SK-N-SH (cell line): ENCODE measurements around the gene SNCAIP. TPM values are rescaled to one million over a fixed set of nuclear protein-coding genes. Genes with fewer than 3 reads are reported as not detected.

ENCODE experiments used
- CTCF ChIA-PET: fragments of 300-600, 350-600 bp; formaldehyde crosslinking; extraction: SDS; loops from one replicate; lab custom pipeline; 2021; lab: Yijun Ruan, JAX
- POLR2A ChIA-PET: fragments of 350-600 bp; sonication (Branson Sonifier 250); formaldehyde crosslinking; extraction: SDS; loops from one replicate; lab custom pipeline; 2020; ENCODE audit warnings: antibody characterized with exemption, inconsistent platforms; lab: Yijun Ruan, JAX
- DNase-seq: peaks from one replicate; pipeline ENCODE4 v3.0.0; 2012
- H2AFZ ChIP-seq: fragments of 200-600 bp; sonication (generic); 2 replicates; pipeline ENCODE4 v1.8.1; 2016; ENCODE audit warnings: antibody characterized with exemption, mild to moderate bottlenecking, low read depth
- H3F3A ChIP-seq: fragments of 200-600 bp; sonication (generic); replicated peaks from 2 replicates; pipeline ENCODE3; 2016; ENCODE audit warnings: antibody characterized with exemption, mild to moderate bottlenecking; ENCODE audit not compliant: insufficient read depth
- H3K27ac ChIP-seq, 2 experiments: fragments of 200-500 bp in 1 of 2; fragments of 200-600 bp in 1 of 2; sonication (Bioruptor generic) in 1 of 2; sonication (generic), shearing (Covaris generic) in 1 of 2; 2 replicates each; pipeline versions ENCODE4 v1.5.1 to v1.6.1; 2014 to 2016; ENCODE audit warnings: low read depth in 2 of 2, inconsistent platforms in 1 of 2, low read length in 1 of 2, mild to moderate bottlenecking in 1 of 2, mixed read lengths in 1 of 2
- H3K27me3 ChIP-seq: fragments of 200-600 bp; sonication (generic), shearing (Covaris generic); 2 replicates; pipeline ENCODE4 v1.6.1; 2016; ENCODE audit warnings: mixed run types; ENCODE audit not compliant: insufficient read depth
- H3K36me3 ChIP-seq, 2 experiments: fragments of 200-500 bp in 1 of 2; fragments of 200-600 bp in 1 of 2; sonication (Bioruptor generic) in 1 of 2; sonication (generic) in 1 of 2; replicated peaks in 1 of 2; 2 replicates each; pipeline versions ENCODE3 to v1.5.1; 2014 to 2016; ENCODE audit warnings: low read length in 1 of 2, mild to moderate bottlenecking in 1 of 2; ENCODE audit not compliant: insufficient read depth in 2 of 2, control insufficient read depth in 1 of 2
- H3K4me1 ChIP-seq, 2 experiments: fragments of 200-500 bp in 1 of 2; fragments of 200-600 bp in 1 of 2; sonication (Bioruptor generic) in 1 of 2; sonication (generic), shearing (Covaris generic) in 1 of 2; 2 replicates each; pipeline versions ENCODE4 v1.5.1 to v1.6.1; 2014 to 2016; ENCODE audit warnings: low read depth in 1 of 2, low read length in 1 of 2, mixed run types in 1 of 2; ENCODE audit not compliant: insufficient read depth in 2 of 2, control insufficient read depth in 1 of 2
- H3K4me2 ChIP-seq: fragments of 200-600 bp; sonication (generic), shearing (Covaris generic); 2 replicates; pipeline ENCODE4 v1.6.1; 2017; ENCODE audit warnings: mixed run types
- H3K4me3 ChIP-seq, 2 experiments: fragments of 200-500 bp in 1 of 2; fragments of 200-600 bp in 1 of 2; sonication (Bioruptor generic) in 1 of 2; sonication (generic), shearing (Covaris generic) in 1 of 2; 2 replicates each; pipeline versions ENCODE4 v1.5.1 to v1.8.1; 2014 to 2016; ENCODE audit warnings: low read depth in 2 of 2, inconsistent platforms in 1 of 2, low read length in 1 of 2, mild to moderate bottlenecking in 1 of 2, mixed read lengths in 1 of 2, moderate library complexity in 1 of 2
- H3K79me2 ChIP-seq: fragments of 200-600 bp; sonication (generic); 2 replicates; pipeline ENCODE4 v1.8.1; 2017; ENCODE audit warnings: mild to moderate bottlenecking; ENCODE audit not compliant: insufficient read depth
- H3K9ac ChIP-seq: fragments of 200-600 bp; sonication (generic); 2 replicates; pipeline ENCODE4 v1.6.1; 2017; ENCODE audit warnings: mixed run types
- H3K9me2 ChIP-seq: fragments of 200-600 bp; sonication (generic); 2 replicates; pipeline ENCODE4 v1.6.1; 2017; ENCODE audit warnings: mixed run types
- H3K9me3 ChIP-seq: fragments of 200-600 bp; sonication (generic); 2 replicates; pipeline ENCODE4 v1.6.1; 2017; ENCODE audit warnings: mixed run types, mild to moderate bottlenecking, moderate library complexity
- H4K20me1 ChIP-seq: fragments of 200-600 bp; sonication (generic); 2 replicates; pipeline ENCODE4 v1.6.1; 2017; ENCODE audit warnings: mild to moderate bottlenecking, mixed run types; ENCODE audit not compliant: insufficient read depth
- ELF1 ChIP-seq: IDR thresholded peaks from 2 replicates; pipeline ENCODE4 v1.4.0; 2012
- EP300 ChIP-seq, 2 experiments: IDR thresholded peaks; 2 replicates each; pipeline versions ENCODE4 v1.4.0 to v1.6.1; 2012; ENCODE audit warnings: borderline replicate concordance in 1 of 2, low read depth in 1 of 2, low read length in 1 of 2
- FOXJ3 ChIP-seq: sonication (generic); formaldehyde crosslinking; IDR thresholded peaks from 2 replicates; pipeline ENCODE4 v1.5.1; 2020; ENCODE audit warnings: mild to moderate bottlenecking, missing genetic modification reagents
- GABPA ChIP-seq: IDR thresholded peaks from 2 replicates; pipeline ENCODE4 v1.4.0; 2012; ENCODE audit warnings: low read depth, mild to moderate bottlenecking
- GATA2 ChIP-seq: sonication (generic); formaldehyde crosslinking; IDR thresholded peaks from 2 replicates; pipeline ENCODE4 v1.5.0; 2020; ENCODE audit warnings: mild to moderate bottlenecking, missing genetic modification reagents
- MEF2A ChIP-seq: IDR thresholded peaks from 2 replicates; pipeline ENCODE4 v1.4.0; 2012; ENCODE audit warnings: low read depth, borderline replicate concordance
- MXI1 ChIP-seq: IDR thresholded peaks from 2 replicates; pipeline ENCODE4 v1.6.1; 2012; ENCODE audit warnings: mild to moderate bottlenecking, low read depth, low read length, improper control_type of control experiment
- NFIC ChIP-seq: IDR thresholded peaks from 2 replicates; pipeline ENCODE4 v1.4.0; 2012; ENCODE audit warnings: borderline replicate concordance
- NRF1 ChIP-seq: IDR thresholded peaks from 2 replicates; pipeline ENCODE4 v1.6.1; 2012; ENCODE audit warnings: low read depth, mild to moderate bottlenecking, low read length
- PBX3 ChIP-seq: IDR thresholded peaks from 2 replicates; pipeline ENCODE4; 2012
- POLR2AphosphoS5 ChIP-seq: IDR thresholded peaks from 2 replicates; pipeline ENCODE4 v1.6.1; 2012; ENCODE audit warnings: low read depth, low read length
- RCOR1 ChIP-seq: fragments of 150-350 bp; IDR thresholded peaks from 2 replicates; pipeline ENCODE4 v1.6.1; 2017; ENCODE audit warnings: antibody characterized with exemption, low read length
- SIN3A ChIP-seq: IDR thresholded peaks from 2 replicates; pipeline ENCODE4 v1.6.1; 2012; ENCODE audit warnings: low read depth, mild to moderate bottlenecking, low read length, moderate library complexity, borderline replicate concordance
- TAF1 ChIP-seq: IDR thresholded peaks from 2 replicates; pipeline ENCODE4 v1.6.1; 2012; ENCODE audit warnings: low read depth, mild to moderate bottlenecking, low read length, moderate library complexity, borderline replicate concordance
- TCF12 ChIP-seq: IDR thresholded peaks from 2 replicates; pipeline ENCODE4 v1.4.0; 2012
- YY1 ChIP-seq: IDR thresholded peaks from 2 replicates; pipeline ENCODE4 v1.4.0; 2012; ENCODE audit warnings: low read depth, mild to moderate bottlenecking
- WGBS: methylation state at CpG from one replicate; pipeline ENCODE4 v1.1.6; 2017; ENCODE audit warnings: low lambda C conversion rate; 5-methylcytosine and 5-hydroxymethylcytosine counted together
- polyA plus RNA-seq, 3 experiments: library from polyadenylated mRNA; depleted of rRNA; stranded (reverse); fragments of >200 nt; gene quantifications; 2 replicates each; pipeline ENCODE4 v1.2.3, GENCODE V29; 2012
- TF ChIP-seq, protein P1 (sequence below): fragments of 150-350 bp; IDR thresholded peaks from 2 replicates; pipeline ENCODE4 v1.6.1; 2016; ENCODE audit warnings: mild to moderate bottlenecking, low read depth, low read length
- TF ChIP-seq, protein P2 (sequence below): fragments of 200-600 bp; sonication (generic); IDR thresholded peaks from 2 replicates; pipeline ENCODE4 v1.6.1; 2017; ENCODE audit warnings: antibody characterized with exemption, mild to moderate bottlenecking, moderate library complexity
- TF ChIP-seq, protein P3 (sequence below): IDR thresholded peaks from 2 replicates; pipeline ENCODE4 v1.4.0; 2012; ENCODE audit warnings: low read depth
- TF ChIP-seq, protein P4 (sequence below): IDR thresholded peaks from 2 replicates; pipeline ENCODE4 v1.4.0; 2012; ENCODE audit warnings: low read depth, borderline replicate concordance

The SNCAIP gene
- polyA plus RNA-seq, 1 of the 3 experiments (the other 2 are of a cell fraction) = not detected

GRCh38 chr5:122346897-122347581 lies 35.0 kb downstream of the SNCAIP start:
- no peak overlapping the region for H3K9ac ChIP-seq
- H3K9me2 ChIP-seq = no peaks in the 10 kb centered on the region
- no peak overlapping the region for H2AFZ ChIP-seq
- peak overlapping the region in 1 of 2 experiments; percentile 88; a peak in 2 of 4 replicates for H3K27ac ChIP-seq
- ChIA-PET CTCF (interaction anchor here (0.7 to 1.2 kb wide), 5 partner anchors 45 to 152 kb away, joined by 3 read pairs; no protein-coding TSS in a partner anchor), POLR2A (no interaction called here)
- H3F3A ChIP-seq = no peaks in the 10 kb centered on the region
- peak; percentile 36 for DNase-seq
- no peaks in the 10 kb centered on the region for H3K79me2 ChIP-seq
- no peaks in the 10 kb centered on the region for H3K9me3 ChIP-seq
- H4K20me1 ChIP-seq = no peaks in the 10 kb centered on the region
- no peak for TF ChIP-seq SIN3A
- TF ChIP-seq GABPA = no peak
- TF ChIP-seq RCOR1 = peak; percentile 22; the same call in 1 of the 2 replicates
- peak; percentile 86; the same call in 1 of the 2 replicates for TF ChIP-seq MXI1
- TF ChIP-seq POLR2AphosphoS5 = no peak
- TF ChIP-seq NRF1 = no peak
- TF ChIP-seq GATA2 = peak; percentile 43; the same call in 1 of the 2 replicates
- no peak for TF ChIP-seq MEF2A
- TF ChIP-seq EP300 (IDR thresholded peaks at IDR 0.05; ENCODE audit: borderline replicate concordance in 1 of 2, low read depth in 1 of 2, low read length in 1 of 2) = peak in 1 of 2 experiments; percentile 74; a peak in 2 of 4 replicates
- TF ChIP-seq, protein P1, sequence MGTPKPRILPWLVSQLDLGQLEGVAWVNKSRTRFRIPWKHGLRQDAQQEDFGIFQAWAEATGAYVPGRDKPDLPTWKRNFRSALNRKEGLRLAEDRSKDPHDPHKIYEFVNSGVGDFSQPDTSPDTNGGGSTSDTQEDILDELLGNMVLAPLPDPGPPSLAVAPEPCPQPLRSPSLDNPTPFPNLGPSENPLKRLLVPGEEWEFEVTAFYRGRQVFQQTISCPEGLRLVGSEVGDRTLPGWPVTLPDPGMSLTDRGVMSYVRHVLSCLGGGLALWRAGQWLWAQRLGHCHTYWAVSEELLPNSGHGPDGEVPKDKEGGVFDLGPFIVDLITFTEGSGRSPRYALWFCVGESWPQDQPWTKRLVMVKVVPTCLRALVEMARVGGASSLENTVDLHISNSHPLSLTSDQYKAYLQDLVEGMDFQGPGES = no peak
- peaks cover 0 to 20% of the 10 kb centered on the region in 2 experiments; a peak in 2 of 4 replicates for H3K4me1 ChIP-seq
- H3K4me2 ChIP-seq = no peak overlapping the region
- no peaks in the 10 kb centered on the region for H3K27me3 ChIP-seq
- H3K4me3 ChIP-seq = no peak overlapping the region
- H3K36me3 ChIP-seq = no peaks in the 10 kb centered on the region
- 20% methylated on average over 3 of the region's 3 CpGs for WGBS

DNA sequence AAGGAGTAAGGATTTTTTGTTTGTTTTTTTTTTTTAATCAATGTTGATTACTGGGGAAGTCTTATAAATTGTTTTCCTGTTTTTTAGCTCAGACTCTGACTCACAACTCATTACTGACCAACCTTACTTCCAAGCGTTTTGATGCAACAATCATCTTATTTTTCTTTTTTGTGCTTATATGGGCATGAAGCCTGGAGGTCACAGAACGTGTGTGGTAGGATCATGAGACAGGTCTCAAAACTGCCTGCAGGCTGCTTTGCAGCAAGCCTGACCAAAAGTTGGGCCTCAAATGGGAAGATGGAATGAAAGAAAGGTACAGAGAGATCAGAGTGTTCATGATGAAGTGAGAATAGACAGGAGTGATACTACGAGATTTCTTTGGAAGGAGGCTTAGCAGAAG lies 38.5 kb downstream of the SNCAIP start:
- ChIA-PET POLR2A (no interaction called here), CTCF (no interaction called here)
- Histone ChIP-seq H4K20me1 (no peaks in the 10 kb centered on the region), H3K9me2 (no peaks in the 10 kb centered on the region), H3F3A (no peaks in the 10 kb centered on the region), H3K4me3 (no peak overlapping the region), H3K4me2 (no peak overlapping the region), H3K36me3 (no peaks in the 10 kb centered on the region), H3K9ac (no peak overlapping the region), H3K79me2 (no peaks in the 10 kb centered on the region), H3K4me1 (peaks cover 0 to 20% of the 10 kb centered on the region in 2 experiments; a peak in 2 of 4 replicates), H2AFZ (no peak overlapping the region), H3K27ac (peak overlapping the region in 1 of 2 experiments; percentile 67; a peak in 2 of 4 replicates), H3K9me3 (no peaks in the 10 kb centered on the region), H3K27me3 (no peaks in the 10 kb centered on the region)
- WGBS = 50% methylated on average over 3 of the region's 3 CpGs
- no peak for DNase-seq
- TF ChIP-seq YY1 (no peak), SIN3A (no peak), PBX3 (no peak), ELF1 (no peak), RCOR1 (no peak), TAF1 (no peak), NFIC (no peak), TCF12 (no peak), EP300 (IDR thresholded peaks at IDR 0.05; ENCODE audit: borderline replicate concordance in 1 of 2, low read depth in 1 of 2, low read length in 1 of 2) (no peak), GABPA (no peak), FOXJ3 (CRISPR knock-in tag) (no peak)
- TF ChIP-seq, protein P2, sequence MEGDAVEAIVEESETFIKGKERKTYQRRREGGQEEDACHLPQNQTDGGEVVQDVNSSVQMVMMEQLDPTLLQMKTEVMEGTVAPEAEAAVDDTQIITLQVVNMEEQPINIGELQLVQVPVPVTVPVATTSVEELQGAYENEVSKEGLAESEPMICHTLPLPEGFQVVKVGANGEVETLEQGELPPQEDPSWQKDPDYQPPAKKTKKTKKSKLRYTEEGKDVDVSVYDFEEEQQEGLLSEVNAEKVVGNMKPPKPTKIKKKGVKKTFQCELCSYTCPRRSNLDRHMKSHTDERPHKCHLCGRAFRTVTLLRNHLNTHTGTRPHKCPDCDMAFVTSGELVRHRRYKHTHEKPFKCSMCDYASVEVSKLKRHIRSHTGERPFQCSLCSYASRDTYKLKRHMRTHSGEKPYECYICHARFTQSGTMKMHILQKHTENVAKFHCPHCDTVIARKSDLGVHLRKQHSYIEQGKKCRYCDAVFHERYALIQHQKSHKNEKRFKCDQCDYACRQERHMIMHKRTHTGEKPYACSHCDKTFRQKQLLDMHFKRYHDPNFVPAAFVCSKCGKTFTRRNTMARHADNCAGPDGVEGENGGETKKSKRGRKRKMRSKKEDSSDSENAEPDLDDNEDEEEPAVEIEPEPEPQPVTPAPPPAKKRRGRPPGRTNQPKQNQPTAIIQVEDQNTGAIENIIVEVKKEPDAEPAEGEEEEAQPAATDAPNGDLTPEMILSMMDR = no peak
- TF ChIP-seq, protein P3, sequence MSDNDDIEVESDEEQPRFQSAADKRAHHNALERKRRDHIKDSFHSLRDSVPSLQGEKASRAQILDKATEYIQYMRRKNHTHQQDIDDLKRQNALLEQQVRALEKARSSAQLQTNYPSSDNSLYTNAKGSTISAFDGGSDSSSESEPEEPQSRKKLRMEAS = no peak
- TF ChIP-seq, protein P4, sequence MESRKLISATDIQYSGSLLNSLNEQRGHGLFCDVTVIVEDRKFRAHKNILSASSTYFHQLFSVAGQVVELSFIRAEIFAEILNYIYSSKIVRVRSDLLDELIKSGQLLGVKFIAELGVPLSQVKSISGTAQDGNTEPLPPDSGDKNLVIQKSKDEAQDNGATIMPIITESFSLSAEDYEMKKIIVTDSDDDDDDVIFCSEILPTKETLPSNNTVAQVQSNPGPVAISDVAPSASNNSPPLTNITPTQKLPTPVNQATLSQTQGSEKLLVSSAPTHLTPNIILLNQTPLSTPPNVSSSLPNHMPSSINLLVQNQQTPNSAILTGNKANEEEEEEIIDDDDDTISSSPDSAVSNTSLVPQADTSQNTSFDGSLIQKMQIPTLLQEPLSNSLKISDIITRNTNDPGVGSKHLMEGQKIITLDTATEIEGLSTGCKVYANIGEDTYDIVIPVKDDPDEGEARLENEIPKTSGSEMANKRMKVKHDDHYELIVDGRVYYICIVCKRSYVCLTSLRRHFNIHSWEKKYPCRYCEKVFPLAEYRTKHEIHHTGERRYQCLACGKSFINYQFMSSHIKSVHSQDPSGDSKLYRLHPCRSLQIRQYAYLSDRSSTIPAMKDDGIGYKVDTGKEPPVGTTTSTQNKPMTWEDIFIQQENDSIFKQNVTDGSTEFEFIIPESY = no peak
